Measurements from ENCODE around the gene NAT14. TPM values are rescaled to one million over a fixed set of nuclear protein-coding genes. Genes with fewer than 3 reads are reported as not detected.
"Not testable (repeated sequence)": the region's sequence is repeated elsewhere in the genome, so short reads cannot be mapped to it uniquely, and the experiment has no call there.

The NAT14 gene
- total RNA-seq, 3 donors from 2014 or later = 1.9 to 11.3 (median 10.8) TPM

- no peak for TF ChIP-seq POLR2A (IDR thresholded peaks at IDR 0.05)
- no peak for TF ChIP-seq CTCF (IDR thresholded peaks at IDR 0.05)
- no peak for TF ChIP-seq POLR2AphosphoS5 (IDR thresholded peaks at IDR 0.05)
- intact Hi-C loops (cut with DNase I; ENCODE audit: low total_unique reads) = no loop called here
- Histone ChIP-seq H3K36me3 (no peaks in the 10 kb centered on the region), H3K9me3 (no peaks in the 10 kb centered on the region), H3K4me3 (no peak overlapping the region), H3K27ac (no peak overlapping the region), H3K27me3 (no peaks in the 10 kb centered on the region), H3K4me1 (peaks cover 0 to 3% of the 10 kb centered on the region in 2 donors)
- DNase-seq (ENCODE audit: low spot score in 2 of 2) = no peak
Measured at GRCh38 chr19:55527197-55528029, 42.4 kb downstream of the NAT14 start.

GRCh38 chr19:55528030-55528803 is 43.2 kb downstream of the NAT14 start:
- Histone ChIP-seq H3K9me3 (no peaks in the 10 kb centered on the region), H3K27me3 (no peaks in the 10 kb centered on the region), H3K4me1 (peaks cover 0 to 3% of the 10 kb centered on the region in 2 donors), H3K27ac (no peak overlapping the region), H3K36me3 (no peaks in the 10 kb centered on the region), H3K4me3 (no peak overlapping the region)
- TF ChIP-seq CTCF (IDR thresholded peaks at IDR 0.05) (no peak), POLR2A (IDR thresholded peaks at IDR 0.05) (no peak), POLR2AphosphoS5 (IDR thresholded peaks at IDR 0.05) (no peak)
- no peak for DNase-seq (ENCODE audit: low spot score in 2 of 2)
- intact Hi-C loops (cut with DNase I; ENCODE audit: low total_unique reads) = no loop called here

GRCh38 chr19:55529636-55530234 is 44.7 kb downstream of the NAT14 start:
- intact Hi-C loops (cut with DNase I; ENCODE audit: low total_unique reads) = no loop called here
- H3K36me3 ChIP-seq = no peaks in the 10 kb centered on the region
- no peaks in the 10 kb centered on the region for H3K27me3 ChIP-seq
- no peak for DNase-seq (ENCODE audit: low spot score in 2 of 2)
- no peak for TF ChIP-seq POLR2AphosphoS5 (IDR thresholded peaks at IDR 0.05)
- no peak for TF ChIP-seq CTCF (IDR thresholded peaks at IDR 0.05)
- TF ChIP-seq POLR2A (IDR thresholded peaks at IDR 0.05) = no peak
- H3K9me3 ChIP-seq = no peaks in the 10 kb centered on the region
- H3K4me1 ChIP-seq = peaks cover 0 to 3% of the 10 kb centered on the region in 2 donors
- no peak overlapping the region for H3K27ac ChIP-seq
- H3K4me3 ChIP-seq = no peak overlapping the region

GRCh38 chr19:55530996-55531395 is 46.0 kb downstream of the NAT14 start:
- H3K9me3 ChIP-seq = no peaks in the 10 kb centered on the region
- intact Hi-C loops (cut with DNase I; ENCODE audit: low total_unique reads) = no loop called here
- H3K27ac ChIP-seq = no peak overlapping the region
- no peak for DNase-seq (ENCODE audit: low spot score in 2 of 2)
- no peaks in the 10 kb centered on the region for H3K36me3 ChIP-seq
- TF ChIP-seq POLR2AphosphoS5 (IDR thresholded peaks at IDR 0.05) (no peak), CTCF (IDR thresholded peaks at IDR 0.05) (no peak), POLR2A (IDR thresholded peaks at IDR 0.05) (no peak)
- peaks cover 0 to 3% of the 10 kb centered on the region in 2 donors for H3K4me1 ChIP-seq
- no peaks in the 10 kb centered on the region for H3K27me3 ChIP-seq
- no peak overlapping the region for H3K4me3 ChIP-seq

- intact Hi-C loops (cut with DNase I; ENCODE audit: low total_unique reads); H3K27me3 ChIP-seq; DNase-seq (ENCODE audit: low spot score in 2 of 2); H3K4me3 ChIP-seq; H3K9me3 ChIP-seq; H3K4me1 ChIP-seq; H3K27ac ChIP-seq; H3K36me3 ChIP-seq: not testable (repeated sequence)
Measured at GRCh38 chr19:55534280-55534679, 49.3 kb downstream of the NAT14 start.
